ENCODE data around the gene CAPZB.

- TF ChIP-seq, protein P1, sequence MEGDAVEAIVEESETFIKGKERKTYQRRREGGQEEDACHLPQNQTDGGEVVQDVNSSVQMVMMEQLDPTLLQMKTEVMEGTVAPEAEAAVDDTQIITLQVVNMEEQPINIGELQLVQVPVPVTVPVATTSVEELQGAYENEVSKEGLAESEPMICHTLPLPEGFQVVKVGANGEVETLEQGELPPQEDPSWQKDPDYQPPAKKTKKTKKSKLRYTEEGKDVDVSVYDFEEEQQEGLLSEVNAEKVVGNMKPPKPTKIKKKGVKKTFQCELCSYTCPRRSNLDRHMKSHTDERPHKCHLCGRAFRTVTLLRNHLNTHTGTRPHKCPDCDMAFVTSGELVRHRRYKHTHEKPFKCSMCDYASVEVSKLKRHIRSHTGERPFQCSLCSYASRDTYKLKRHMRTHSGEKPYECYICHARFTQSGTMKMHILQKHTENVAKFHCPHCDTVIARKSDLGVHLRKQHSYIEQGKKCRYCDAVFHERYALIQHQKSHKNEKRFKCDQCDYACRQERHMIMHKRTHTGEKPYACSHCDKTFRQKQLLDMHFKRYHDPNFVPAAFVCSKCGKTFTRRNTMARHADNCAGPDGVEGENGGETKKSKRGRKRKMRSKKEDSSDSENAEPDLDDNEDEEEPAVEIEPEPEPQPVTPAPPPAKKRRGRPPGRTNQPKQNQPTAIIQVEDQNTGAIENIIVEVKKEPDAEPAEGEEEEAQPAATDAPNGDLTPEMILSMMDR (IDR thresholded peaks at IDR 0.05; ENCODE audit: insufficient read depth, low read length, poor library complexity, severe bottlenecking) = no peak
- no peak for TF ChIP-seq EZH2phosphoT487 (conservative IDR thresholded peaks at IDR 0.05; ENCODE audit: low read length)
These were observed 135.3 kb downstream of the CAPZB start for GRCh38 chr1:19349999-19350398.
